HFFc6 (cell line): ENCODE results near the gene TESK1. TPM values are rescaled to one million over a fixed set of nuclear protein-coding genes. Genes with fewer than 3 reads are reported as not detected.
A peak's percentile ranks its signal among the peaks of the same experiment; 100 is the strongest.

Experiments used
- DNase-seq: peaks from one replicate; pipeline ENCODE4 v3.0.0-alpha.2; 2018
- H3K27ac Mint-ChIP-seq: 2 replicates; pipeline ENCODE4 v1.8.0; 2020; ENCODE audit warnings: mild to moderate bottlenecking, mixed read lengths
- H3K27me3 Mint-ChIP-seq: 2 replicates; pipeline ENCODE4 v1.8.0; 2021; ENCODE audit warnings: mild to moderate bottlenecking, moderate library complexity, mixed read lengths; ENCODE audit not compliant: insufficient read depth
- H3K36me3 Mint-ChIP-seq: 2 replicates; pipeline ENCODE4 v1.8.0; 2021; ENCODE audit warnings: low read depth, mixed read lengths
- H3K4me1 Mint-ChIP-seq: 2 replicates; pipeline ENCODE4 v1.8.0; 2020; ENCODE audit warnings: low read depth, mixed read lengths
- H3K4me3 Mint-ChIP-seq: 2 replicates; pipeline ENCODE4 v1.8.0; 2020; ENCODE audit warnings: mild to moderate bottlenecking, moderate library complexity, mixed read lengths
- H3K9me3 Mint-ChIP-seq: 2 replicates; pipeline ENCODE4 v1.8.0; 2020; ENCODE audit warnings: mild to moderate bottlenecking, mixed read lengths
- total RNA-seq, 6 experiments: library from RNA; stranded (reverse); fragmentation: NEBNext Ultra II Directional; extraction: Animal tissue kit (Norgen Biotek cat#: 25700); gene quantifications; 2 replicates in 1 of 6; 3 replicates in 5 of 6; pipeline ENCODE4 v1.2.3, GENCODE V29; 2021
- TF ChIP-seq, protein P1 (sequence below): fragments of 200-600 bp; sonication (generic); IDR thresholded peaks from 2 replicates; pipeline ENCODE4 v1.5.0; 2021; ENCODE audit warnings: antibody characterized with exemption, mild to moderate bottlenecking

TESK1 gene
- total RNA-seq, 6 experiments from 2014 or later, result 25.4 to 33.2 (median 28.5) TPM

DNA sequence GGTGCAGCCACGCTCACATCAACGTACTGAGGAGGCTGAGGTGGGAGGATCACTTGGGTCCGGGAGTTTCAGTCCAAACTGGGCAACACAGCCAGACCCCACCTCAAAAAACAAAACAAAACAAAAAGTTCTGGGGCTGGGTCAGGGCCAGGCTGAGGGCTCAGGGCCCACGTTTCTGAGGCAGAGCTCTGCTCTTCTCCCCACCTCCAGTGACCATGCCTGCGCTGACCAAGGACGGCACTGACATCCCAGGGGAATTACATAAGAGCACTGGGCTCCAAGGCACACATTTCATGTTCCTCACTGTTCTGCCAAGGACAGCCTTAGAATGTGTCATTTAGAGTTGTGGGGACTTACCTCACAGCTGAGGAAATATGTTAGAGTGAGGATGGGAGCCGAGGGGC, 40.4 kb upstream of the TESK1 start:
- Mint-ChIP-seq H3K27ac (0 out of 2 replicates have a peak overlapping the region, but pooled peaks have one; percentile 9), H3K4me1 (peaks cover 18% of the 10 kb centered on the region), H3K4me3 (no peak overlapping the region), H3K36me3 (peaks cover 12% of the 10 kb centered on the region; the same call in 1 of the 2 replicates), H3K27me3 (peaks cover 11% of the 10 kb centered on the region), H3K9me3 (no peaks in the 10 kb centered on the region)
- TF ChIP-seq, protein P1, sequence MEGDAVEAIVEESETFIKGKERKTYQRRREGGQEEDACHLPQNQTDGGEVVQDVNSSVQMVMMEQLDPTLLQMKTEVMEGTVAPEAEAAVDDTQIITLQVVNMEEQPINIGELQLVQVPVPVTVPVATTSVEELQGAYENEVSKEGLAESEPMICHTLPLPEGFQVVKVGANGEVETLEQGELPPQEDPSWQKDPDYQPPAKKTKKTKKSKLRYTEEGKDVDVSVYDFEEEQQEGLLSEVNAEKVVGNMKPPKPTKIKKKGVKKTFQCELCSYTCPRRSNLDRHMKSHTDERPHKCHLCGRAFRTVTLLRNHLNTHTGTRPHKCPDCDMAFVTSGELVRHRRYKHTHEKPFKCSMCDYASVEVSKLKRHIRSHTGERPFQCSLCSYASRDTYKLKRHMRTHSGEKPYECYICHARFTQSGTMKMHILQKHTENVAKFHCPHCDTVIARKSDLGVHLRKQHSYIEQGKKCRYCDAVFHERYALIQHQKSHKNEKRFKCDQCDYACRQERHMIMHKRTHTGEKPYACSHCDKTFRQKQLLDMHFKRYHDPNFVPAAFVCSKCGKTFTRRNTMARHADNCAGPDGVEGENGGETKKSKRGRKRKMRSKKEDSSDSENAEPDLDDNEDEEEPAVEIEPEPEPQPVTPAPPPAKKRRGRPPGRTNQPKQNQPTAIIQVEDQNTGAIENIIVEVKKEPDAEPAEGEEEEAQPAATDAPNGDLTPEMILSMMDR, result no peak
- no peak for DNase-seq

DNA sequence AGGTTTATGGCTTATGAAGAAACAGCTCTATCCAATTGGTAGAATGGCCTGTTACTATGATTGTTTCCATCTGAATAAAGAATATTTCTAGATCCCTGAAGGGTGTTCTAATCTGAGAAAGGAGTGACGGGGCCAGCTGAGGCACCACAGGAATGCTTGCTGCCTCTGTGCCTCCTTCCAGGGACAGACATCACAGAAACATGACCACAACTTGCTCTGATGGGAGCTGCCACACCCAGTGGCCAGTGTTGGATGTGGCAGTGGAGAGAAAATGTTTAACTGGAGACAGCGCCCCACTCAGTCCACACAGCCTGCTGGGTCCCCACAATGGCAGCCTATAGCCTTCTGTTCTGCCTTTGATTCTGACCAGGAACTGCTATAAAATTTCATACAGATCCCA, 38.6 kb upstream of the TESK1 start:
- no peak overlapping the region; the same call in 1 of the 2 replicates for H3K27ac Mint-ChIP-seq
- peaks cover 26% of the 10 kb centered on the region for H3K4me1 Mint-ChIP-seq
- H3K9me3 Mint-ChIP-seq, result no peaks in the 10 kb centered on the region
- peak; percentile 65 for DNase-seq
- peaks cover 11% of the 10 kb centered on the region for H3K27me3 Mint-ChIP-seq
- H3K4me3 Mint-ChIP-seq, result no peak overlapping the region
- TF ChIP-seq, protein P1, result peak; percentile 51
- H3K36me3 Mint-ChIP-seq, result peaks cover 12% of the 10 kb centered on the region; the same call in 1 of the 2 replicates

DNA sequence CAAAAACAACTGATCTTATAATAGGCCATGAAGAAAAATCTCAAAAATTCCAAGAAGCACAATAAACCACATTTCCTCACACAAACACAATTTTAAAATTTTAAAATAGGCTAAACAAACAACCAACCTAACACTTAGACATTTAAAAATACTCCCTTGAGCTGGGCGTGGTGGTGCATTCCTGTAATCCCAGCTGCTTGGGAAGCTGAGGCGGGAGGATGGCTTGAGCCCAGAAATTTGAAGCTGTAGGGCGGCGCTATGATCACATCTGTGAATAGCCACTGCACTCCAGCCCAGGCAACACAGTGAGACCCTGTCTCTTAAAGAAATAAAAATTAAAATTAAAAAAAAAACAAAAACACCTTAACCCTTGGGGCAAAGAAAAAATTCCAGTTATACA, 36.9 kb upstream of the TESK1 start:
- Mint-ChIP-seq H3K36me3 (peaks cover 4% of the 10 kb centered on the region; the same call in 1 of the 2 replicates), H3K4me1 (peaks cover 26% of the 10 kb centered on the region), H3K27me3 (peaks cover 3% of the 10 kb centered on the region; the same call in 1 of the 2 replicates), H3K9me3 (no peaks in the 10 kb centered on the region), H3K27ac (no peak overlapping the region), H3K4me3 (no peak overlapping the region)
- no peak for DNase-seq
- TF ChIP-seq, protein P1, result peak; percentile 36; the same call in 1 of the 2 replicates

DNA sequence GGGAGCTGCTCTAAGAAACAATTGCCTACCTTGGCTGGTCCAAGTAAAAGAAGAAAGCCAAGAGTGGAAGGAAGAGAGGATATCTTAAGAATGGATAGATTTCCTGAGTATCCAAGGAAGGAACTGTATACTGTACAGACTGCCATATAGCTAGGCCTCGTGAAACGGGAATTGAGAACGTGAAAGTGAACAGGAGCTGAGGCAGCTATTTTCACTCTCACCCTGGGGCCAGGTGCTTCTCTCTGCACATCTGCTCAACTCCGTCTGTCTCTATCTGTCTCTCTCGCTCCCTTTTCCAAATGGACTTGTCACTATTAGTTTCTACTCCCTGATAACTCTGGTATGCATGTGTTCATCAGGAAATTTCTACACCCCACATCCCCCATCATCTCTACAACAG, 35.9 kb upstream of the TESK1 start:
- H3K27ac Mint-ChIP-seq, result no peak overlapping the region
- no peak for DNase-seq
- no peaks in the 10 kb centered on the region for H3K9me3 Mint-ChIP-seq
- no peaks in the 10 kb centered on the region for H3K27me3 Mint-ChIP-seq
- H3K36me3 Mint-ChIP-seq, result peaks cover 2% of the 10 kb centered on the region; the same call in 1 of the 2 replicates
- H3K4me1 Mint-ChIP-seq, result peaks cover 26% of the 10 kb centered on the region
- H3K4me3 Mint-ChIP-seq, result no peak overlapping the region
- TF ChIP-seq, protein P1, result no peak

DNA sequence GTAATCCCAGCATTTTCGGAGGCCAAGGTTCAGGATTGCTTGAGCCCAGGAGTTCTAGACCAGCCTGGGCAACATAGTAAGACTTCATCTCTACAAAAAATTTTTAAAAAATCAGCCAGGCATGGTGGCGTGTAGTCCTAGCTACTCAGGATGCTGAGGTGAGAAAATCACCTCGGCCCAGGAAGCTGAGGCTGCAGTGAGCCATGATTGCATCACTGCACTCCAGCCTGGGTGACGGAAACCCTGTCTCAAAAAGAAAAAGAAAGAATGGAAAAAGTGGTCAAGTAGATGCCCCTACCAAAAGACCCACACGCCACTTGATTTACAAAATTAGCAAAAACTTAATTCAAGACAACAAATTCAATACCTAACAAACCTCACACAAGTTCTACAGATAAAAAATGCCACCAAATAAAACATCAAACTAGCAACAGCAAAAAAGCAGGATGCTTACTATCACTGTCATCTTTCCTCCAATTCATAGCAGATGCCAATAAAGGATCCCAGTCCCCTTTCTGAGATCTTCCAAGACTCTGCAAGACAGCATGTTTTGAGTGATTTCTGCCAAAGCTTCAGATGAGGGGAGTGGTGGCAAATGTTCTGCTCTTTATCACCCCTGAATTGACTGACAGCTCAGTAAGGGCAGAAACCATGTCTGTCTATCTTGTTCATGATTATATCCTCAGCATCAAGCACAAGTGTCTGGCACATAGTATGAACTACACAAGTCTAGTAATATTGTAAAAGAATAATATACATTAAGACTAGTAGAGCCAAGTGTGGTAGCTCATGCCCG, 34.2 kb upstream of the TESK1 start:
- no peaks in the 10 kb centered on the region for H3K9me3 Mint-ChIP-seq
- no peak overlapping the region for H3K4me3 Mint-ChIP-seq
- TF ChIP-seq, protein P1, result no peak
- H3K27me3 Mint-ChIP-seq, result peaks cover 2% of the 10 kb centered on the region
- peaks cover 24% of the 10 kb centered on the region for H3K4me1 Mint-ChIP-seq
- no peak for DNase-seq
- H3K27ac Mint-ChIP-seq, result no peak overlapping the region
- no peaks in the 10 kb centered on the region for H3K36me3 Mint-ChIP-seq
